Trophoblast cell (in vitro differentiated cells and primary cell): ENCODE results near the gene MYO1E. TPM values are rescaled to one million over a fixed set of nuclear protein-coding genes. Genes with fewer than 3 reads are reported as not detected.

ENCODE experiments used
- DNase-seq, 2 donors: peaks; one replicate each; pipeline ENCODE4 v3.0.0-alpha.2; 2016
- H2AFZ ChIP-seq: 2 replicates; pipeline ENCODE4 v1.6.1; 2013; ENCODE audit warnings: low read length, moderate library complexity, mild to moderate bottlenecking; ENCODE audit not compliant: insufficient read depth, poor library complexity
- H2AK5ac ChIP-seq: 2 replicates; pipeline ENCODE4 v1.6.1; 2013; ENCODE audit warnings: mild to moderate bottlenecking, low read length
- H2BK120ac ChIP-seq: 2 replicates; pipeline ENCODE4 v1.6.1; 2013; ENCODE audit warnings: low read length, mild to moderate bottlenecking, moderate library complexity; ENCODE audit not compliant: insufficient read depth, poor library complexity
- H2BK12ac ChIP-seq: 2 replicates; pipeline ENCODE4 v1.6.1; 2013; ENCODE audit warnings: mild to moderate bottlenecking, low read length, moderate library complexity
- H2BK5ac ChIP-seq: 2 replicates; pipeline ENCODE4 v1.6.1; 2013; ENCODE audit warnings: low read length, low read depth, moderate library complexity, mild to moderate bottlenecking; ENCODE audit not compliant: poor library complexity
- H3K14ac ChIP-seq: 2 replicates; pipeline ENCODE4 v1.6.1; 2013; ENCODE audit warnings: mild to moderate bottlenecking, low read length
- H3K18ac ChIP-seq: 2 replicates; pipeline ENCODE4 v1.6.1; 2013; ENCODE audit warnings: mild to moderate bottlenecking, low read length
- H3K23ac ChIP-seq: 2 replicates; pipeline ENCODE4 v1.6.1; 2013; ENCODE audit warnings: low read length
- H3K27ac ChIP-seq: 2 replicates; pipeline ENCODE4 v1.5.1; 2013; ENCODE audit warnings: low read depth, mild to moderate bottlenecking, inconsistent platforms, low read length, moderate library complexity
- H3K27me3 ChIP-seq: 2 replicates; pipeline ENCODE4 v1.6.1; 2013; ENCODE audit warnings: inconsistent platforms, mild to moderate bottlenecking, low read length, moderate library complexity; ENCODE audit not compliant: insufficient read depth
- H3K36me3 ChIP-seq, 2 experiments: 1 replicate in 1 of 2; 2 replicates in 1 of 2; pipeline ENCODE4 v1.6.1; 2013; ENCODE audit warnings: low read length in 2 of 2, mild to moderate bottlenecking in 2 of 2, moderate library complexity in 1 of 2; ENCODE audit not compliant: insufficient read depth in 2 of 2, control insufficient read depth in 1 of 2
- H3K4ac ChIP-seq: 2 replicates; pipeline ENCODE4 v1.6.1; 2013; ENCODE audit warnings: low read depth, mild to moderate bottlenecking, low read length, moderate library complexity
- H3K4me1 ChIP-seq, 2 experiments: 1 replicate in 1 of 2; 2 replicates in 1 of 2; pipeline ENCODE4 v1.6.1; 2013; ENCODE audit warnings: low read length in 2 of 2, mild to moderate bottlenecking in 2 of 2, moderate library complexity in 1 of 2; ENCODE audit not compliant: insufficient read depth in 2 of 2, control insufficient read depth in 1 of 2
- H3K4me2 ChIP-seq: 2 replicates; pipeline ENCODE4 v1.6.1; 2013; ENCODE audit warnings: inconsistent platforms, mild to moderate bottlenecking, low read length, moderate library complexity
- H3K4me3 ChIP-seq: 2 replicates; pipeline ENCODE4 v1.5.1; 2013; ENCODE audit warnings: mild to moderate bottlenecking, low read depth, low read length, inconsistent platforms
- H3K79me1 ChIP-seq: one replicate; pipeline ENCODE4 v1.6.1; 2013; ENCODE audit warnings: low read length
- H3K79me2 ChIP-seq: 2 replicates; pipeline ENCODE4 v1.6.1; 2013; ENCODE audit warnings: low read length, mild to moderate bottlenecking; ENCODE audit not compliant: control insufficient read depth, insufficient read depth, poor library complexity
- H3K9ac ChIP-seq: 2 replicates; pipeline ENCODE4 v1.6.1; 2013; ENCODE audit warnings: mild to moderate bottlenecking, low read length
- H3K9me3 ChIP-seq: 2 replicates; pipeline ENCODE4 v1.6.1; 2013; ENCODE audit warnings: low read depth, mild to moderate bottlenecking, control low read depth, inconsistent platforms, low read length; ENCODE audit not compliant: insufficient read depth
- H4K12ac ChIP-seq: 2 replicates; pipeline ENCODE4 v1.6.1; 2013; ENCODE audit warnings: low read depth, mild to moderate bottlenecking, low read length, moderate library complexity
- H4K8ac ChIP-seq: 2 replicates; pipeline ENCODE4 v1.6.1; 2013; ENCODE audit warnings: low read depth, mild to moderate bottlenecking, low read length, moderate library complexity
- H4K91ac ChIP-seq: one replicate; pipeline ENCODE4 v1.6.1; 2013; ENCODE audit warnings: low read depth, mild to moderate bottlenecking, low read length, moderate library complexity
- WGBS: extraction: QIAGEN DNeasy Blood & Tissue Kit; methylation state at CpG from one replicate; pipeline ENCODE4 v1.1.7; 2013; ENCODE audit warnings: missing lambda C conversion rate; ENCODE audit not compliant: insufficient read length, insufficient coverage; ENCODE audit errors: extremely low coverage; 5-methylcytosine and 5-hydroxymethylcytosine counted together
- polyA plus RNA-seq: library from polyadenylated mRNA; stranded (reverse); fragments of 200-250 nt; gene quantifications from 2 replicates; pipeline ENCODE4 v1.2.3, GENCODE V29; 2013

The MYO1E gene
- 32.1 and 36.8 TPM in 2 replicates for polyA plus RNA-seq

GRCh38 chr15:59372352-59373211, at the start of gene MYO1E:
TSS of gene MYO1E (minus strand) at chr15:59372871. CDS start at chr15:59372500, 371 bp downstream.
- no peaks in the 10 kb centered on the region for H3K36me3 ChIP-seq
- no peak within 1 kb of the TSS for H2BK12ac ChIP-seq

GRCh38 chr15:59420986-59421618, 48.4 kb upstream of the MYO1E start:
- Histone ChIP-seq H4K8ac (no peak overlapping the region), H2AK5ac (no peak overlapping the region), H2AFZ (no peak overlapping the region), H2BK12ac (no peak overlapping the region), H2BK5ac (no peak overlapping the region), H3K4me2 (no peak overlapping the region), H3K9ac (no peak overlapping the region), H4K12ac (no peak overlapping the region), H2BK120ac (no peak overlapping the region), H3K27me3 (no peaks in the 10 kb centered on the region), H3K4me3 (no peak overlapping the region), H3K14ac (no peak overlapping the region), H3K79me1 (no peaks in the 10 kb centered on the region), H3K36me3 (no peaks in the 10 kb centered on the region), H4K91ac (no peak overlapping the region), H3K4me1 (no peaks in the 10 kb centered on the region), H3K9me3 (no peaks in the 10 kb centered on the region), H3K23ac (no peak overlapping the region), H3K18ac (no peak overlapping the region), H3K4ac (no peak overlapping the region), H3K79me2 (no peaks in the 10 kb centered on the region), H3K27ac (no peak overlapping the region)
- DNase-seq = peak; percentile 11 to 42
- WGBS = no CpG with 5 or more reads among the region's 16 CpGs

More at GRCh38 chr15:59372352-59373211, at the start of gene MYO1E:
- peaks cover 5% of the 10 kb centered on the region for H3K79me1 ChIP-seq
- H2AK5ac ChIP-seq = no peak within 1 kb of the TSS
- H3K79me2 ChIP-seq = peaks cover 11% of the 10 kb centered on the region
- WGBS = no CpG with 5 or more reads among the region's 74 CpGs
- peak within 1 kb of the TSS; percentile 23 for H4K8ac ChIP-seq
- peak within 1 kb of the TSS; percentile 65 for H3K4me2 ChIP-seq
- peak within 1 kb of the TSS; percentile 89 for H2AFZ ChIP-seq
- no peak within 1 kb of the TSS for H4K12ac ChIP-seq
- H3K9ac ChIP-seq = peak within 1 kb of the TSS; percentile 87
- peak; percentile 96 to 98 for DNase-seq
- H3K27ac ChIP-seq = peak within 1 kb of the TSS; percentile 75
- peaks cover 4 to 7% of the 10 kb centered on the region in 2 experiments for H3K4me1 ChIP-seq
- H3K27me3 ChIP-seq = no peaks in the 10 kb centered on the region
- peak within 1 kb of the TSS; percentile 50 for H2BK120ac ChIP-seq
- peak within 1 kb of the TSS; percentile 21 for H3K18ac ChIP-seq
- no peak within 1 kb of the TSS for H3K23ac ChIP-seq
- peak within 1 kb of the TSS; percentile 94 for H3K4me3 ChIP-seq
- H2BK5ac ChIP-seq = peak within 1 kb of the TSS; percentile 44
- peak within 1 kb of the TSS; percentile 52 for H3K14ac ChIP-seq
- H3K9me3 ChIP-seq = no peaks in the 10 kb centered on the region
- peak within 1 kb of the TSS; percentile 14 for H3K4ac ChIP-seq
- H4K91ac ChIP-seq = peak within 1 kb of the TSS; percentile 42

- Histone ChIP-seq H3K4me1 (no peaks in the 10 kb centered on the region), H2AK5ac (no peak overlapping the region)
Observed at GRCh38 chr15:59420108-59420507, 47.4 kb upstream of the MYO1E start.

GRCh38 chr15:59419170-59419569, 46.5 kb upstream of the MYO1E start:
- no CpG with 5 or more reads among the region's 1 CpG for WGBS
- no peak overlapping the region for H3K9ac ChIP-seq

More at GRCh38 chr15:59420108-59420507, 47.4 kb upstream of the MYO1E start:
- Histone ChIP-seq H4K91ac (no peak overlapping the region), H3K4ac (no peak overlapping the region), H3K27ac (no peak overlapping the region), H2BK120ac (no peak overlapping the region), H2BK12ac (no peak overlapping the region), H3K36me3 (no peaks in the 10 kb centered on the region), H3K79me1 (no peaks in the 10 kb centered on the region), H4K8ac (no peak overlapping the region), H3K4me2 (no peak overlapping the region), H3K79me2 (no peaks in the 10 kb centered on the region), H3K18ac (no peak overlapping the region), H3K14ac (no peak overlapping the region), H3K4me3 (no peak overlapping the region), H3K9me3 (no peaks in the 10 kb centered on the region), H3K27me3 (no peaks in the 10 kb centered on the region), H2AFZ (no peak overlapping the region), H3K9ac (no peak overlapping the region), H2BK5ac (no peak overlapping the region), H3K23ac (no peak overlapping the region), H4K12ac (no peak overlapping the region)
- DNase-seq = no peak
- no CpG with 5 or more reads among the region's 3 CpGs for WGBS

More at GRCh38 chr15:59419170-59419569, 46.5 kb upstream of the MYO1E start:
- Histone ChIP-seq H3K36me3 (no peaks in the 10 kb centered on the region), H3K4ac (no peak overlapping the region), H3K14ac (no peak overlapping the region), H4K12ac (no peak overlapping the region), H2BK120ac (no peak overlapping the region), H3K18ac (no peak overlapping the region), H3K27me3 (no peaks in the 10 kb centered on the region), H3K4me3 (no peak overlapping the region), H4K91ac (no peak overlapping the region), H3K27ac (no peak overlapping the region), H2BK12ac (no peak overlapping the region), H3K9me3 (no peaks in the 10 kb centered on the region), H4K8ac (no peak overlapping the region), H2AK5ac (no peak overlapping the region), H3K79me2 (no peaks in the 10 kb centered on the region), H3K4me2 (no peak overlapping the region), H3K79me1 (no peaks in the 10 kb centered on the region), H3K23ac (no peak overlapping the region), H2AFZ (no peak overlapping the region), H3K4me1 (no peaks in the 10 kb centered on the region), H2BK5ac (no peak overlapping the region)
- no peak for DNase-seq
